GM19328 (cell line): ENCODE measurements around the gene SEC22C.

Source experiments
- ATAC-seq: cut with Tn5 transposase; IDR thresholded peaks from one replicate; pipeline ENCODE4 v1.9.1; 2021; ENCODE audit warnings: mild to moderate bottlenecking, moderate library complexity; ENCODE audit not compliant: unreplicated experiment

Gene SEC22C

DNA sequence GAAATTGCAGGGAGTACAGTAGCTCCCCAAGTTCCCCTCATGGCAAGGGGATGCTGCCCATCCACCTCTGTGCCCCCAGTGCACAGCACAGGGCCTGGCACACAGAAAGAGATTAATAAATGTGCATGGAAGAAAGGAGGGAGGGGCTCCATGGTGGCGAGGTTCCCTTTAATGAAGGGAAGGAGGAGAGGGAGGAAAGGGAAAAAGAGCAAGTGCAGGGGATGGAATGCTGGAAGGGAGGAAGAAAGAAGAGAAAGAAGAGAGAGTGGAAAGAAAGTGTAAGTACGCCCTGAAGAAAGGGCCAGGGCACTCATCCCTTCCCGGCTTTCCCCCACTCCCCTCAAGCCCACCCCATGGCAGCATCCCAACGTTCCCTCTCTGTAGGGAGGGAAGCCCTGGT, 80.9 kb downstream of the SEC22C start:
- no peak for ATAC-seq

- ATAC-seq = no peak
Measured at GRCh38 chr3:42500091-42500490, 81.7 kb downstream of the SEC22C start.

DNA sequence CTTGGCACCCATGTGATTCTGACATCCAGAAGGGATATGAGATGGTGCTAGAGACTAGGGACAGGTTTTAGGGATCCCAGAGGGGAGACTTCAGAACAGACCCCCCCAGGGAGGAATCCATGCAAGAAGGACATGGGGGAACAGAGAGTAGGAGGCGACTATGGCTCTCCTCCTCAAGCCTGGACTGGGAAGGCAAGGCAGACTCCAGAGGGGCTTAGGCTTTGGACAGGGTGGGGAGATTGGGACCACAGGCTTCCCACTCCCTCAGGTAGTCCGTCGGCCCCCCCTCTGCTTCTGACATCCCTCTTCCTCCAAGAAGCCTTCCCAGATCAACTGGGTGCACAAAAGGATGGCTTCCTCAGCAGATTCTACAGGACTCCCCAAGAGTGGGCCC, 82.3 kb downstream of the SEC22C start:
- no peak for ATAC-seq

DNA sequence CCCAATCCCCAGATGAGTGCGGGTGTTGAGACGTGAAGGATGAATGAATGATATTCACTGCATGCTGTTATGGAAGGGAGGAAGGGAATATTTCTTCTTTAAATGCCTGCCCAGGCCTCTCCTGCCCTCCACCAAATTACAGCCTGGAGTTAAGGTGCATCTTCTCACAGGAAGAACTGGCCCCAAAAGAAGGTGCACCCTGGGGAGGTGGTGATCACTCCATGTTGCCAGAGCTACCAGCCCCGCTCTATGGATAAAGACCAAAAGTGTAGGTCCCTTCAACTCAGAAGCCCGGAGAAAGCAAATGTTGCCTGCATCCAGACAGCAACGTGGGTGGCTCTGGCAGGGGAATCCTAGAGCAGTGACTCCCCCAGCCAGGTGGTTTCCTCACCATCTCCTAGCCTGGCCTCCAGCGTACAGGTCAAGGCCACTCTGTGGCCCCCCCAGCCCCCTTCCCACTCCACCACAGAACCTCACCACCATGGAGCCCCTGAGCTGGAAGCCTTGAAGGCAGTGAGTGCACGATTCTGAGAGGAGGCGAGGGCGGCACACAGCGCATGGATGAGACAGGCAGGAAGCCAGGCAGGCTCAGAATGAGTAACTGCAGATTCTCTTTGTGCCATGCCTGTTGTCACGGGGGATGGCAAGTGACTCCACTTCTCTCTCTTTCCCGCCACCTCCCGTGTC, 82.8 kb downstream of the SEC22C start:
- no peak for ATAC-seq

DNA sequence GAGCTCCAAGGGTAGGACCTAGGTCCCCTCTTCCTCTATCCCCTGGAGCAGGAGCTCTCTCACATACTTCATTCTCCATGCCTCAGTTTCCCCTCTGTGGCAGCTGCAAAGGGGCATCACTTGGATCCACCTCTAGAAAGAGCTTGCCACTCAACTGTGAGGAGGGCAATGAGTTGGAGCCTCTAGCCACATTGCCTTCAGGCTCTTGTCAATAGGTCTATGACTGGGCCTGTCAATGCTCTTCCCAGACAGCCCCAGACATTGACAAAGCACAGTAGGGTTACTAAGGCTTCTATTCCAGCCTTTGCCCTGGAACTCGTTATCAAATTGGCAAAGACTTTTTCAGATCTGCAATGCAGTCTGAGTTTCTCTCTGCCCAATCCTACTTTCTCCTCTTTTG, 83.7 kb downstream of the SEC22C start:
- no peak for ATAC-seq
